Aorta (tissue), 5 donors: ENCODE results near the gene ETV6. TPM values are rescaled to one million over a fixed set of nuclear protein-coding genes. Genes with fewer than 3 reads are reported as not detected.
"Not testable (repeated sequence)": the region's sequence is repeated elsewhere in the genome, so short reads cannot be mapped to it uniquely, and the experiment has no call there.

Experiments
- ATAC-seq: fragments of 200-7000 bp; cut with Tn5 transposase; one replicate; pipeline ENCODE4 v1.9.1; 2022; ENCODE audit warnings: moderate library complexity; ENCODE audit not compliant: low FRiP score
- DNase-seq, 2 donors: peaks; one replicate each; pipeline ENCODE4 v3.0.0-alpha.2; 2020
- H3K27ac ChIP-seq, 2 donors: one replicate each; pipeline ENCODE4 v1.5.1; 2013; ENCODE audit warnings: low read length in 2 of 2, mild to moderate bottlenecking in 2 of 2, moderate library complexity in 2 of 2, control low read depth in 1 of 2, inconsistent platforms in 1 of 2, low read depth in 1 of 2
- H3K27me3 ChIP-seq, 2 donors: one replicate each; pipeline ENCODE4 v1.6.1; 2013; ENCODE audit warnings: control low read depth in 1 of 2, low read length in 1 of 2, mild to moderate bottlenecking in 1 of 2, moderate library complexity in 1 of 2; ENCODE audit not compliant: insufficient read depth in 2 of 2, control insufficient read depth in 1 of 2
- H3K36me3 ChIP-seq, 2 donors: one replicate each; pipeline ENCODE4 v1.6.1; 2013; ENCODE audit warnings: control low read depth in 1 of 2, low read length in 1 of 2, mild to moderate bottlenecking in 1 of 2; ENCODE audit not compliant: insufficient read depth in 2 of 2, control insufficient read depth in 1 of 2
- H3K4me1 ChIP-seq, 2 donors: one replicate each; pipeline ENCODE4 v1.6.1; 2013; ENCODE audit warnings: low read length in 2 of 2, control low read depth in 1 of 2, mild to moderate bottlenecking in 1 of 2, moderate library complexity in 1 of 2; ENCODE audit not compliant: insufficient read depth in 2 of 2, control insufficient read depth in 1 of 2
- H3K4me3 ChIP-seq, 2 donors: one replicate each; pipeline ENCODE4 v1.5.1; 2013; ENCODE audit warnings: low read length in 2 of 2, control low read depth in 1 of 2, mild to moderate bottlenecking in 1 of 2
- H3K9me3 ChIP-seq: one replicate; pipeline ENCODE4 v1.6.1; 2013; ENCODE audit warnings: mild to moderate bottlenecking, low read length; ENCODE audit not compliant: control insufficient read depth
- WGBS, 2 donors: extraction: QIAGEN DNeasy Blood & Tissue Kit; methylation state at CpG; one replicate each; pipeline ENCODE4 v1.1.7; 2013; 5-methylcytosine and 5-hydroxymethylcytosine counted together
- intact Hi-C, 2 donors: fragments of 100-400 bp; cut with DNase I; formaldehyde crosslinking; loops; one replicate each; pipeline versions ENCODE4 v1.14.2 to v1.15.0; 2022
- polyA plus RNA-seq, 2 donors: library from polyadenylated mRNA; stranded (reverse); fragments of 200-250 nt; gene quantifications; one replicate each; pipeline ENCODE4 v1.2.3, GENCODE V29; 2013
- total RNA-seq, 2 donors: library from RNA; stranded (reverse); fragmentation: NEBNext Ultra II Directional; extraction: Animal tissue kit (Norgen Biotek cat#: 25700); gene quantifications; one replicate each; pipeline ENCODE4 v1.2.1, GENCODE V29; 2021
- donor health status: healthy with polysubstance abuse.
- donor health status: Bipolar disorder and iron deficiency.
- donor health status: DM: no; HTN: no; CAD: no.
- donor health status: DM: no; HTN: no; CAD: no.
- donor health status: DM: yes; HTN: yes; CAD: no.

Gene ETV6
- total and polyA plus RNA-seq, 4 donors, result 6.9 to 113 (median 46.7) TPM

- Histone ChIP-seq H3K36me3 (no peaks in the 10 kb centered on the region), H3K4me1 (peaks cover 0 to 2% of the 10 kb centered on the region in 2 donors), H3K9me3 (no peaks in the 10 kb centered on the region), H3K27me3 (no peaks in the 10 kb centered on the region), H3K27ac (peak overlapping the region in 1 of 2 donors; percentile 25), H3K4me3 (no peak overlapping the region)
- 72 to 78% methylated on average over 5 of the region's 5 CpGs for WGBS, 2 donors
- DNase-seq, result no peak
- intact Hi-C loops, result no loop called here
- ATAC-seq, result no peak
Measured at GRCh38 chr12:11622876-11623281, 26.6 kb upstream of the ETV6 start.

- intact Hi-C loops, result no loop called here
- DNase-seq (no peak), ATAC-seq (no peak)
- H3K36me3 ChIP-seq, result no peaks in the 10 kb centered on the region
- H3K27ac ChIP-seq, result no peak overlapping the region
- H3K4me1 ChIP-seq, result peaks cover 0 to 2% of the 10 kb centered on the region in 2 donors
- 33% methylated on average over 4 of the region's 4 CpGs for WGBS, 2 donors
- H3K4me3 ChIP-seq, result no peak overlapping the region
- no peaks in the 10 kb centered on the region for H3K9me3 ChIP-seq
- no peaks in the 10 kb centered on the region for H3K27me3 ChIP-seq
Measured at GRCh38 chr12:11623382-11623781, 26.1 kb upstream of the ETV6 start.

DNA sequence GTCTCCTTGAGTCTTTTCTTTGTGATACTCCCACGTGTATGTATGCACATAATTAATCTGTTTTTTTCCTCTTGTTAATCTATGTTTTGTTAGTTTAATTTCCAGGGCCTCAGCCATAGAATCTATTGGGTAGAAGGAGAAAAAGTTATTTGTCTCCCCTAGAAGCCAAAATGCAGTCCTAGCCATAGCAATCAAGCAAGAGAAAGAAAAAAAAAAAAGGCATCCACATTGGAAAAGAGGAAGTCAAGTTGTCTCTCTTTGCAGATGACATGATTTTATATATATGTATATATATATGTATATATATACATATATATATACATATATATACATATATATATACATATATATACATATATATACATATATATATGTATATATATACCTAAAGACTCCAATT is 25.4 kb upstream of the ETV6 start:
- DNase-seq (no peak), ATAC-seq (no peak)
- 88 to 93% methylated on average over 1 of the region's 1 CpG for WGBS, 2 donors
- intact Hi-C loops, result no loop called here
- Histone ChIP-seq H3K36me3 (no peaks in the 10 kb centered on the region), H3K27ac (no peak overlapping the region), H3K4me3 (no peak overlapping the region), H3K9me3 (no peaks in the 10 kb centered on the region), H3K4me1 (peaks cover 0 to 2% of the 10 kb centered on the region in 2 donors), H3K27me3 (no peaks in the 10 kb centered on the region)

GRCh38 chr12:11627709-11628108 is 21.8 kb upstream of the ETV6 start:
- H3K4me3 ChIP-seq, intact Hi-C loops, H3K36me3 ChIP-seq, H3K4me1 ChIP-seq, H3K27me3 ChIP-seq, ATAC-seq, H3K9me3 ChIP-seq, DNase-seq, H3K27ac ChIP-seq: not testable (repeated sequence)
- WGBS, 2 donors, result 97% methylated on average over 6 of the region's 6 CpGs

GRCh38 chr12:11628353-11628752 is 21.1 kb upstream of the ETV6 start:
- Histone ChIP-seq H3K9me3 (no peaks in the 10 kb centered on the region), H3K36me3 (no peaks in the 10 kb centered on the region), H3K4me3 (no peak overlapping the region), H3K4me1 (peaks cover 0 to 2% of the 10 kb centered on the region in 2 donors), H3K27me3 (no peaks in the 10 kb centered on the region), H3K27ac (no peak overlapping the region)
- intact Hi-C loops, result no loop called here
- DNase-seq (no peak), ATAC-seq (no peak)
- whole genome bisulfite sequencing, 2 donors, result 77 to 79% methylated on average over 7 of the region's 7 CpGs

- Histone ChIP-seq H3K4me3 (no peak overlapping the region), H3K4me1 (no peaks in the 10 kb centered on the region), H3K36me3 (no peaks in the 10 kb centered on the region), H3K9me3 (no peaks in the 10 kb centered on the region), H3K27ac (no peak overlapping the region), H3K27me3 (no peaks in the 10 kb centered on the region)
- ATAC-seq (no peak), DNase-seq (no peak)
- 75% methylated on average over 5 of the region's 5 CpGs for WGBS, 2 donors
- intact Hi-C loops, result no loop called here
Measured at GRCh38 chr12:11630046-11630706, 19.3 kb upstream of the ETV6 start.

DNA sequence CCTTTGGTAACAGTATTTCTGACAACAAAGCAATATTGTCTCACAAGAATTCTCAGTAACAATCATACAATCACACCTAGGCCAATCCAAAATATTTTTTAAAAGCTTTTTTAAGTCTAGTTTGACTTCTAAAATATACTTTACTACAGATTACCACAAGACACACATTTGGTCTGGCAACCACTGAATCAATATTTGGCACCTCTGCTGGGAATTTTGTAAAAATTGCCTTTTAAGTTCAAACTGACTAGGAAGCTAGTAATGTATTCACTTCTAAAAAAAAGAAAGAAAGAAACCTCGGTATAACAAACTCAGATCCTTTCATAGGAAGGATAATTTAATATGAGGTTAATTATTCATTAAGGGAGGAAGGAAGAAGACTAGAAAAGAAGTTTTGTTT is 18.2 kb upstream of the ETV6 start:
- DNase-seq (no peak), ATAC-seq (no peak)
- Histone ChIP-seq H3K4me3 (no peak overlapping the region), H3K27ac (no peak overlapping the region), H3K27me3 (no peaks in the 10 kb centered on the region), H3K36me3 (no peaks in the 10 kb centered on the region), H3K4me1 (no peaks in the 10 kb centered on the region), H3K9me3 (no peaks in the 10 kb centered on the region)
- intact Hi-C loops, result no loop called here
- 21 to 42% methylated on average over 1 of the region's 1 CpG for WGBS, 2 donors

DNA sequence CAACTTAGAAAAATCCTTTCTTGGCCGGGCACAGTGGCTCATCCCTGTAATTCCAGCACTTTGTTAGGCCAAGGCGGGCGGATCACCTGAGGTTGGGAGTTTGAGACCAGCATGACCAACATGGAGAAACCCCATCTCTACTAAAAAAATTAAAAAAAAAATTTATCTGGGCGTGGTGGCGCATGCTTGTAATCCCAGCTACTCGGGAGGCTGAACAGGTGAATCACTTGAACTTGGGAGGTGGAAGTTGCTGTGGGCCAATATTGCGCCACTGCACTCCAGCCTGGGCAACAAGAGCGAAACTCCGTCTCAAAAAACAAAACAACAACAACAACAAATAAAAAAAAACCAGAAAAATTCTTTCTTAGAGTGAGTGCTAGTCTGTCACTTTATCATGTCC is 17.6 kb upstream of the ETV6 start:
- H3K4me1 ChIP-seq, DNase-seq, ATAC-seq, H3K27ac ChIP-seq, intact Hi-C loops, H3K27me3 ChIP-seq, H3K9me3 ChIP-seq, H3K4me3 ChIP-seq, H3K36me3 ChIP-seq: not testable (repeated sequence)
- 98 to 99% methylated on average over 9 of the region's 9 CpGs for WGBS, 2 donors

GRCh38 chr12:11633968-11634367 is 15.5 kb upstream of the ETV6 start:
- DNase-seq (no peak), ATAC-seq (no peak)
- Histone ChIP-seq H3K4me1 (no peaks in the 10 kb centered on the region), H3K36me3 (no peaks in the 10 kb centered on the region), H3K4me3 (no peak overlapping the region), H3K9me3 (no peaks in the 10 kb centered on the region), H3K27ac (no peak overlapping the region), H3K27me3 (no peaks in the 10 kb centered on the region)
- 51 to 58% methylated on average over 4 to 6 of the region's 6 CpGs for WGBS, 2 donors
- intact Hi-C loops, result no loop called here
